Measurements from ENCODE around the gene BBS2.

BBS2 gene, protein sequence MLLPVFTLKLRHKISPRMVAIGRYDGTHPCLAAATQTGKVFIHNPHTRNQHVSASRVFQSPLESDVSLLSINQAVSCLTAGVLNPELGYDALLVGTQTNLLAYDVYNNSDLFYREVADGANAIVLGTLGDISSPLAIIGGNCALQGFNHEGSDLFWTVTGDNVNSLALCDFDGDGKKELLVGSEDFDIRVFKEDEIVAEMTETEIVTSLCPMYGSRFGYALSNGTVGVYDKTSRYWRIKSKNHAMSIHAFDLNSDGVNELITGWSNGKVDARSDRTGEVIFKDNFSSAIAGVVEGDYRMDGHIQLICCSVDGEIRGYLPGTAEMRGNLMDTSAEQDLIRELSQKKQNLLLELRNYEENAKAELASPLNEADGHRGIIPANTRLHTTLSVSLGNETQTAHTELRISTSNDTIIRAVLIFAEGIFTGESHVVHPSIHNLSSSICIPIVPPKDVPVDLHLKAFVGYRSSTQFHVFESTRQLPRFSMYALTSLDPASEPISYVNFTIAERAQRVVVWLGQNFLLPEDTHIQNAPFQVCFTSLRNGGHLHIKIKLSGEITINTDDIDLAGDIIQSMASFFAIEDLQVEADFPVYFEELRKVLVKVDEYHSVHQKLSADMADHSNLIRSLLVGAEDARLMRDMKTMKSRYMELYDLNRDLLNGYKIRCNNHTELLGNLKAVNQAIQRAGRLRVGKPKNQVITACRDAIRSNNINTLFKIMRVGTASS

DNA sequence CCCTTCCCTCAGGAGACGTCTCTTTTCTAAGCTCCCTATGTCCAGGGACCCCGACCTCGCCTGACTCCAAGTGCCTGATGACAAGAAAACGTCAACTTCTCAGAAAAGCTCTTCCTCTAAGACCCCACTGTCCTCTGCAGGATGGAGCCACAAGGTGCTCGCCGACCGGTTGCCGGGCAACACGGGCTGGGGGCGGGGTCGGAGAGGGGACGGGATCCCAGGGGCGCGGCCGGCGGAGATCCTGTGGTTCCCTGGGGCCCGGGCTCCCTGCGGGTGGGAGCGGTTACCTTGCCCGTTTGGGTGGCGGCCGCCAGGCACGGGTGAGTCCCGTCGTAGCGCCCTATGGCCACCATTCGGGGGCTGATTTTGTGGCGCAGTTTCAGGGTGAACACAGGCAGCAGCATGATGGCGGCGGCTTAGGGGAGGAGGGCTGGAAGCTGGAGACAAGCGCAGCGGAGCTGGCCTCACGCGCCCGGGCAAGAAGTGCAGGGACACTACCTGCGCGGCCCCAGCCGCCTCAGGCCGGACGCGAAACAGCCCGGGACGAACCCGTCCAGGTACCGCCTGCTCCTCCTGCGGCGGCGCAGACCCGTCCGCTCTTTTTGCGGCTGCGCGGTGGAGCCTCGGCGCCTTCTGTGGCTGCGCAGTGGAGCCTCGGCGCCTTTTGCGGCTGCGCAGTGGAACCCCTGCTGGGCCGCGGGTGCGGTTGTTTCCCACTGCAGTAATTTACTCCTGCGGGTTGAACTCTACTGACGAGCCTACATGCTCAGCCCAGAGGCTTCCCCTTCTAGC is at the start of gene BBS2:
Gene BBS2, minus strand, starts transcription at position 566 of the 792 bp plus-strand sequence. Its CDS starts 162 bp downstream, at position 404.
- H3K27ac ChIP-seq = peak within 1 kb of the TSS; percentile 39 to 94 (median 87)
- H3K4me3 ChIP-seq = peak within 1 kb of the TSS; percentile 60 to 99 (median 94)

- no peak within 1 kb of the TSS for H3K27ac ChIP-seq
- H3K4me3 ChIP-seq = no peak within 1 kb of the TSS
These were observed 45.1 kb upstream of the BBS2 start, which contains the start of gene MT4 for GRCh38 chr16:56564793-56565477. TSS of gene MT4 (plus strand) at chr16:56565073. CDS start at chr16:56565129, 56 bp downstream.

DNA sequence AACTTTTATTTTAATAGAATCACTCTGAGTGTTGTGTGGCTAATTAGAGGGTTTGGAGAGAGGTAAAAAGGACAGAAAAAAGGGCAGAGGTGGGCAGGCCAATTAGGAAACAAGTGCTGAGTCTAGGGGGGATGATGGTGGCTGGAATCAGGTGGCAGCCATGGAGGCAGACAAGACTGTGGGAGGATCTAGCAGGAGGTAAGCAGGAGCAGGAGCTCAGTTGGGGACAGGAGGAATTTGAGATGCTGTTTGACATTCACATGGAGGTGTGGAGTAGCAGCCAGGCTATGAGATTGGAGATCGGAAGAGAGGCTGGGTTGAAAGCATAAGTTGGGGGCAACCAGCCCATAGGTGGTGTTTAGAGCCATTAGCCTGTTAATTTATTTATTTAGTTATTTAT is 41.3 kb upstream of the BBS2 start:
- H3K27ac ChIP-seq = no peak overlapping the region
- no peak overlapping the region for H3K4me3 ChIP-seq

GRCh38 chr16:56560447-56560846 is 40.6 kb upstream of the BBS2 start:
- Histone ChIP-seq H3K27ac (no peak overlapping the region), H3K4me3 (no peak overlapping the region)

- H3K4me3 ChIP-seq = no peak overlapping the region
- H3K27ac ChIP-seq = no peak overlapping the region
These were observed 39.3 kb upstream of the BBS2 start for GRCh38 chr16:56559109-56559508.

DNA sequence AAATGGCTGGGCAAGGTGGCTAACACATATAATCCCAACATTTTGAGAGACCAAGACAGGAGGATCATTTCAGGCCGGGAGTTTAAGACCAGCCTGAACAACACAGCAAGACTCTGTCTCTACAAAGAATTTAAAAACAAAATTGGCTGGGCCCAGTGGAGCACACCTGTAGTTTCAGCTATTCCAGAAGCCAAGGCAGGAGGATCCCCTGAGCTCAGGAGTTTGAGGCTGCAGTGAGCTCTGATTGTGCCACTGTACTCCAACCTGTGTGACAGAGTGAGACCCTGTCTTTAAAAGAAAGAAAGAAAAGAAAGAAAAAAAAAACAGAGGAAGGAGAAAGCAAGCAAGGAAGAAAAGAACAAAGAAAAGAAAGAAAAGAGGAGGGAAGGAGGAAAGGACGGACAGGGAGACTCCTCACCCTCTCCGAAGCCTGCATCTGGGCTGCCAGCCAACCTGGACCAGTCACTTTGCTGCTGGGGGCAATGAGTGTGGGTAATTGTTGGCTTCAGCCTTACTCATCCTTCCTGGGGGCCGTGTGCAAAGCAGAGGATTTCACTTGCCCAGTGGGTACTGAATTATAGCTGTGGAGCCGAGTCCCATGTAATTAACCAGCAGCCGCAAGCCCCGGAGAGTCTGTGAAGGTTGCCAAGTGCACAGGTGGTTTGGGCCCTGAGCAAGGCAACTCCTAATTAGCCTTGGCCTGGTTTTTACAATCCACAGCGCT is 38.4 kb upstream of the BBS2 start:
- Histone ChIP-seq H3K27ac (no peak overlapping the region), H3K4me3 (no peak overlapping the region)

DNA sequence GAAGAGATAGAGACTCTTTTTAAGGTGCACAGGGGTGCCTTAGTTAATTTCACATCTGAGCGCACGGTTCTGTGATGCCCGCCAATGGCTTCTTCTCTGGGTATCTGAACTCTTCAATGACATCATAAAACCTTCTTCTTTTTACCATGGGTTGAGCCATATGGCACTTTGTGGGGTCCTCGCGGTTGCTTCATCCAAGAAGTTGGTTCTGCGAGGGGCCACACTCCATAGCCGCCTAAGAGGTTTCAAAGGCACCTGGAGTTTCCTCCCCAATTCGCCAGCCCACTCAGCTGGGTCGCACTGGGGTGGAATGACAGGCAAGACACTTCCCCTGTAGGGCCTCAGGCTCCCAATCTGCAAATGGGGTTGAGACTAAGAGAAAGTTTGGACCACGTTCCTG is 34.6 kb upstream of the BBS2 start:
- H3K27ac ChIP-seq = no peak overlapping the region

DNA sequence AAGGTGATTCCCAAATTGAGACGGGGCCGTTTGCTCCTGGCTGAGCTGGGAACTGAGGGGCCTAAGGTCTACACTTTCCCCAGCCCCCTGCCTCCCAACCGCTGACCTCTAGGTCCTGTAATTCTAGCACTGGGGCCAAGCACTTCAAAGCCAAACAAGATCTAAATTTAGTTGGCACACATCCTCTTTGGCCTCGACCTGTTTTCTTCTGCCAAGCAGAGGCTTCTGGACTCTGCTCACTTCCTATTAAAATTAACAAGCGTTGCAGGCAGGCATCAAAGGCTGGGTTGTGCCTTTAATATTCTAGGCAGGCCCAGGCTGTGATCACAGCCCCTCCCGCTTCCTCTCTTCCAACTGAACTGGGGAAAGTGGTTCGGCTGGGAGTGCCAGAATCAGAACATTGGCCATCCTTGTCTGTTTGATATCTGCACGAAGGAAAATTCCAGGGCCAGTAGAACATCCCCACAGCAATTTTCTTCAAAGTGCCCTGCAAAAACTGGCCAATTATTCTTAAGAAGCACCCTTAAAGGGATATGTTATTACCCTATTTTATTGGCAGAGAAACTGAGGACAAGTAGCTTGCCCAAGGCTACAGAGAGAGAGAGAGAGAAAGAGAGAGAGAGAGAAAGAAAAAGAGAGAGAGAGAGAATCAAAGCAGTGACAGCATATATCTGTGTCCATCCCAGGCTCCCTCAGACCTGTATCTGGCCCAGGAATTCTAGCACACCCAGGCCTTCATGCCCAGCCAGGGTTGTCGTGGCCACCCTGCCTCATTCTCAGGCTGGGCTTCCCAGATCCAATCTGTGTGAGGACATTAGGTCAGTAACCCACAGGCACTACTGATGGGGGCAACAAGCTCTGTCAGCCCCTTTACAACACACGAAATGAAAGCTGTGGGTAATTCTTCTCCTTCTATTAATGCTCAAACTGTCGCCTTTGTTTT is 32.2 kb upstream of the BBS2 start:
- H3K4me3 ChIP-seq = no peak overlapping the region
- peak overlapping the region in 1 of 21 experiments; percentile 34 for H3K27ac ChIP-seq

More for the DNA sequence above, 34.6 kb upstream of the BBS2 start:
- H3K4me3 ChIP-seq = no peak overlapping the region

GRCh38 chr16:56549744-56550385 is 30.0 kb upstream of the BBS2 start:
- H3K4me3 ChIP-seq = no peak overlapping the region

GRCh38 chr16:56549161-56549560 is 29.3 kb upstream of the BBS2 start:
- H3K27ac ChIP-seq = peak overlapping the region in 1 of 21 experiments; percentile 19

More at GRCh38 chr16:56549744-56550385, 30.0 kb upstream of the BBS2 start:
- no peak overlapping the region for H3K27ac ChIP-seq

DNA sequence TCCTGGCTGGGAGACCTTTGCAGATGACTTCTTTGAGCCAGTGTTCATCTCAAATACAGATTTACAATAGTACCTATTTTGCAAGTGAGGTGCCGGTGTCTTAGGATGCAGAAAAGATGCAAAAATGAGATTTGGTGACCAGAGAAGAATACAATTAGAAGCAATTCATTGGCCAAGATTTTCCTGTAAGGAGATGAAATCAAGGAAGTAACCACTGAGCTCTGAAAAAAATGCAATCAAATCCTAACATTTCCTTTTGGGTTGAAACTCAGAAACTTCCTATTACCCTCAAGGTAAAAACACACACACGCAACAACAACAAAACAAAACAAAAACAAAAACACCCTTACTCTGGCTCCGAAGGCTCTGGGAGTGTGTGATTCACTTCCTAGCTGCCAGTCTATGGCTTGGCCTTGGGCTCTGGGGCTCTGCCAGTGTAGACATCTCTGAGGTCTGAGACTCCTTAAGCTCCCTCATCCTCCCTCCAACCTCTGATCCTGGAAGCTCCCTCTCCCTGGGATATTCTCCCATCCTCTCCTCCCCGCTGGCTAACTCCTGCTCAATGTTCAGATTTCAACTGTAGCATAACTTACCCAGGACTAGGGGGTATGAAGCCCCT is 28.2 kb upstream of the BBS2 start:
- H3K27ac ChIP-seq = peak overlapping the region in 11 of 21 experiments; percentile 4 to 79 (median 65)
- H3K4me3 ChIP-seq = no peak overlapping the region

More at GRCh38 chr16:56549161-56549560, 29.3 kb upstream of the BBS2 start:
- H3K4me3 ChIP-seq = no peak overlapping the region

DNA sequence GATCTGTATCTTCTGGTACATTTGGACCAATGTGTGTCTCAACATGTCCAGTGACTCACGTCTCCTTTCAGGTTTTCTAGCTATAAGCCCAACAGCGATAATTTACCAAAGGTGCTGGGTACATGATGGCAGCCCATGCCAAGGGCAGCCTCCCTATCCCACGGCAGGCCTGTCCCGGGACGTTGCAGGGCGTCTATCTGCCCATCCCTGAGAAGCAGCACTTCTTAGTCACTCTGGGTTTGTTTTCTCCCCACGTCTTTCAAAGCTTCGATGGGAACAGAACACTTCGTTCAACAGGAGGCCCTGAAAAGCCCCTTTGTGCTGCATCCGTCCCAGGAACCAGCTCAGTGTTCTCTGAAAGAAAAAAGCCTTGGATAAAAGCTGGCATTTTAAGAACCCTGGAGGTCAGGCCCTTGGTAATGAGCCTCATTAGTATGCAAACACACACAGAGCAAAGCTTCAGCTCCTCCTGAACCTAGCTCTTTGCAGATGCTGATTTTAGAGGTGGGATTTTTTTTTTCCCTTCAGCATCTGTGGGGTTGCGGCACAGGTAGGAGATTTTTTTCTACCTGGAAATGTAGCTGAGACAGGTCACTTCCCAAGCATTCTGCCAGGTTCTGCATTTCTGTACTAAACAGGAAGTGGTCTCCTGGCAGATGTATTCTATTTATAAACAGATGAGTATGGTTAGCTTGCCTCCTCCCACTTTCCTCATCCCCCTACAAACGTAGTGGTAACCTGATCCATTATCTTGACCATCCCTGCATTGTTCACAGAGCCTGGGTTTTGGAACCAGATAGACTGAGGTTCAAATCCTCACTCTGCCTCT is 27.5 kb upstream of the BBS2 start:
- H3K27ac ChIP-seq = peak overlapping the region in 12 of 21 experiments; percentile 4 to 79 (median 58)
- H3K4me3 ChIP-seq = no peak overlapping the region

DNA sequence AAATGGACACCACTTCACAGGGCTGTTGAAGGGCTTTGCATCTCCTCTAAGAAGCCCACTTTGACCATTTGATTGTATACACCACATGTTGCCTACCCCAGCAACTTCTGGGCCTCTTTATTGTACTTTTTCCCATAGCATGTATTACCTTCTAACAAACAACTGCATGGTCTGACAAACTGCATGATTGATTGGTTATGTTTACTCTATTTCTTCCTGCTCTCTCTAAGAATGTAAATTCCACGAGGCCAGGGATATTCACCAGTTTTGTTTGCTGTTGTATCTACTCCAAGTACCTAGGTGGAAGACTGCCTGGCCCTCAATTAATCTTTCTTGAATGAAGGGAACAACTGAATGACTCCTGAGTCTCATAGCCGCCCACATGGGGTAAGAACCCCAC is 22.2 kb upstream of the BBS2 start:
- Histone ChIP-seq H3K27ac (no peak overlapping the region), H3K4me3 (no peak overlapping the region)

DNA sequence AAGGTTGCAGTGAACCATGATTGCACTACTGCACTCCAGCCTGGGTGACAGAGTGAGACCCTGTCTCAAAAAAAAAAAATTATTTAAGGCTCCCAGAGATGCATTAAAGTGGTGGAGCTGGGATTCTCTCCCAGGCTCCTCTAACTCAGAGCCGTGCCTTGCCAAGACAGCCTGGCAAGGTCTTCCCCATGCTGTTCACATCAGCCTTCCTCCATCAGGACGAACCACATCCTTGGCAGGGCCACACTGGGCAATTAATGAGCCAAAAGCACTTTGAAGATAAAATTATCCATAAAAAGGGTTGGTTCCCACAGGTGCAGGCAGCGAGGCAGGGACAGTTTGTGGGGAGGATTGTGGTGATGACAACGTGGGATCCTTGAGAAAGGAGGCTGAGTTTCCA is 19.8 kb upstream of the BBS2 start:
- no peak overlapping the region for H3K4me3 ChIP-seq

GRCh38 chr16:56538331-56538730 is 18.5 kb upstream of the BBS2 start:
- Histone ChIP-seq H3K27ac (no peak overlapping the region), H3K4me3 (no peak overlapping the region)

More for the DNA sequence above, 19.8 kb upstream of the BBS2 start:
- H3K27ac ChIP-seq = peak overlapping the region in 2 of 21 experiments; percentile 16 to 49

GRCh38 chr16:56534847-56535383 is 15.1 kb upstream of the BBS2 start:
- Histone ChIP-seq H3K27ac (no peak overlapping the region), H3K4me3 (no peak overlapping the region)
